Hepatocyte (in vitro differentiated cells): ENCODE measurements around the gene ADAMTS15.

ENCODE experiments used
- CTCF ChIP-seq: fragments of 200-600 bp; sonication (generic); IDR thresholded peaks from 2 replicates; pipeline ENCODE4 v1.5.1; 2016; ENCODE audit warnings: antibody characterized with exemption, mild to moderate bottlenecking; ENCODE audit not compliant: poor library complexity
- EZH2 ChIP-seq: fragments of 200-600 bp; sonication (generic); IDR thresholded peaks from 2 replicates; pipeline ENCODE4 v1.6.1; 2016; ENCODE audit warnings: antibody characterized with exemption, mild to moderate bottlenecking, borderline replicate concordance

GRCh38 chr11:130512662-130513061 lies 64.2 kb downstream of the ADAMTS15 start:
- TF ChIP-seq CTCF: no peak
- no peak for TF ChIP-seq EZH2
